ENCODE results near the gene HAS3.

Gene HAS3

GRCh38 chr16:69083306-69083941 lies 22.0 kb upstream of the HAS3 start:
- TF ChIP-seq CTCF (IDR thresholded peaks at IDR 0.05; ENCODE audit: extremely low read depth, missing control alignments): no peak
- DNase-seq (ENCODE audit: low spot score): no peak

- TF ChIP-seq CTCF (IDR thresholded peaks at IDR 0.05; ENCODE audit: extremely low read depth, missing control alignments): no peak
- no peak for DNase-seq (ENCODE audit: low spot score)
Measured at GRCh38 chr16:69084289-69084688, 21.2 kb upstream of the HAS3 start.

GRCh38 chr16:69085032-69085695 lies 20.3 kb upstream of the HAS3 start:
- DNase-seq (ENCODE audit: low spot score): no peak
- no peak for TF ChIP-seq CTCF (IDR thresholded peaks at IDR 0.05; ENCODE audit: extremely low read depth, missing control alignments)

GRCh38 chr16:69087161-69087581 lies 18.3 kb upstream of the HAS3 start:
- no peak for DNase-seq (ENCODE audit: low spot score)

GRCh38 chr16:69088684-69089083 lies 16.8 kb upstream of the HAS3 start:
- TF ChIP-seq CTCF (IDR thresholded peaks at IDR 0.05; ENCODE audit: extremely low read depth, missing control alignments): no peak
- DNase-seq (ENCODE audit: low spot score): no peak

More at GRCh38 chr16:69087161-69087581, 18.3 kb upstream of the HAS3 start:
- TF ChIP-seq CTCF (IDR thresholded peaks at IDR 0.05; ENCODE audit: extremely low read depth, missing control alignments): no peak

GRCh38 chr16:69089091-69089910 lies 16.2 kb upstream of the HAS3 start:
- TF ChIP-seq CTCF (IDR thresholded peaks at IDR 0.05; ENCODE audit: extremely low read depth, missing control alignments): no peak
- no peak for DNase-seq (ENCODE audit: low spot score)

- no peak for DNase-seq (ENCODE audit: low spot score)
- TF ChIP-seq CTCF (IDR thresholded peaks at IDR 0.05; ENCODE audit: extremely low read depth, missing control alignments): no peak
Measured at GRCh38 chr16:69093974-69094373, 11.5 kb upstream of the HAS3 start.

All from GM20000 (cell line).